NCI-H1092 (cell line): ENCODE results near the gene TMEM130.

Experiments used
- DNase-seq: peaks from one replicate; lab custom pipeline; 2025; lab: John Stamatoyannopoulos, UW

The TMEM130 gene

DNA sequence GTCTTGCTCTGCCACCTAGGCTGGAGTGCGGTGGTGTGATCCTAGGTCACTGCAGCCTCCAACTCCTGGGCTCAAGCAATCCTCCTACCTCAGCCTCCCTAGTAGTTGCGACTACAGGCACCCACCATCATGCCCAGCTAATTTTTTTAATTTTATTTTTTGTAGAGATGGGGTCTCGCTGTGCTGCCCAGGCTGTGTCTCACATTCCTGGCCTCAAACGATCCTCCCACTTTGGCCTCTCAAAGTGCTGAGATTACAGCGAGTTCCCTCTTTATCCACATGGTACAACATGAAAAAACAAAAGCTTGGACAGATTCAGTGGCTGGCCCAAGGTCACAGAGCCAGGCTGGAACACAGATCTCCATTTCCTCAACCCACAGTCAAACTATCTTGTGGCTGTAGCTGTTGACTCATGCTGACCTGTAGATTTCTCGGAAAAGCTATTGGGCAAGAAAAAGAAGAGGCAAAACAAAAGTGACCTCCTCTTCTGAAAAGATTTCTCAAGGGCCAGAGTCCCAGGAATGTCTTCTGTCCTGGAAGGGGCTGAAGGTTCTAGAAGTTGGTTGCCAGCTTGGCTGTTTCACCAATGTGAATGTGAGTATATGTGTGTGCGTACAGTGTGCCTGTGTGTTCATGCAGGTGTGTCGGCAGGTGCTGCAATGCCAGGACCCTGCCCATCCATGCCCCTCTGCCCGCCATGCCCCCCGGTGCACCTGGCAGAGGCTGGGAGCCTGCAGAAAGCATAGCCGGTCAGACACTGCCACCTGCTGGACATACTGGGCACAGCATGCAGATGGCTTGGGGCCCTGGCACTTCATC, 28.4 kb downstream of the TMEM130 start:
- peak; percentile 24 for DNase-seq

- no peak for DNase-seq
Observed at GRCh38 chr7:98840722-98841121, 29.1 kb downstream of the TMEM130 start.

DNA sequence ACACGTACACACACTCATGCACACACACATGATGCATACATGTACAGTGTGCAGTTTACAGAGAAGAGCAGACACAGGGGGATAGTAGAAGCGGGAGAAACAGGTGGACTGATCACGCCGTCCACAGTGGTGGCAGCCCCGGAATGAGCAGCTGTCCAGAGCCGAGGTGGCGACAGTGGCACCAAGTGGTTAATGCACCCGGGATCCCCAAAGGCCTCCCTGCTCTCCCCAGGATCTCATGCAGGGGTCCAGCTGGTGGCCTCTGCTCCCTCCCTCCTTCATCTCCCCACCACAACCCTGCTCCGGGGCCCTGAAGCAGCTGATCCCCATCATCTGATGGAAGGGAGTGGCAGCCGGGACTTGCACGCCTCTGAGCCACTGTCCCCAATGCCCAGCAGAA, 29.7 kb downstream of the TMEM130 start:
- DNase-seq = no peak

GRCh38 chr7:98837630-98837972, 32.2 kb downstream of the TMEM130 start:
- DNase-seq = no peak

- DNase-seq = peak; percentile 59
Observed at GRCh38 chr7:98836811-98837629, 32.8 kb downstream of the TMEM130 start.

DNA sequence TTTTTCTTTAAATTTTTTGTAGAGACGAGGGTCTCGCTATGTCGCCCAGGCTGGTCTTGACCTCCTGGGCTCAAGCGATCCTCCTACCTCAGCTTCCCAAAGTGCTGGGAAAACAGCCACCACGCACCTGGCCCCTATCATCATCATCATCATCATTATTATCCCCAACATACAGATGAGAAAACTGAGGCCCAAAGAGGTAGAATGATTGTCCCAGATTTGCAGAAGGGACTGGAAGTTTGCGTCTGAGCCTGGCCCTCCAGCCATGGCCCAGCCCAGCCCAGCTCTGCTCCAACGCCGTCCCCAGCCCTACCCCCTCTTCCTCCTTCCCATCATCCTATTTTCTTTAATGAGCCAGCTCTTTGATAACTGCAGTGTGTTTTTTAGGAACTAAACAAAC, 34.9 kb downstream of the TMEM130 start:
- no peak for DNase-seq

DNA sequence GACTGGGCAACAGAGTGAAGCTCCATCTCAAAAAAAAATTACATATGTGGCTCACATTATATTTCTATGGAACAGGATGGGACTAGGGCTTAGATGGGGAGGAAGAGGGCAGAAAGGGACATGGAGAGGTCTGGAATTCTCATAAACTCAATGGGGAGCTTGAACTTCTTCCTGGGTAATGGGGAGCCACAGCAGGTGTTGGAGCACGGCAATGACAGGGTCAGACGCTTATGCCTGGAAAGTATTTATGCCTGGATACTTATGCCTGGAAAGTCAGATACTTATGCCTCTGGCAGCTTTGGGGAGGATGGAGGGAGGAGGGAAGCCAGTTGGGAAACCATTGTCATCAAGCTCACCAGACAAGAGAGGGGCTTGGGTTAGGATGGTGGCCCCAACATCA, 36.8 kb downstream of the TMEM130 start:
- DNase-seq = no peak

DNA sequence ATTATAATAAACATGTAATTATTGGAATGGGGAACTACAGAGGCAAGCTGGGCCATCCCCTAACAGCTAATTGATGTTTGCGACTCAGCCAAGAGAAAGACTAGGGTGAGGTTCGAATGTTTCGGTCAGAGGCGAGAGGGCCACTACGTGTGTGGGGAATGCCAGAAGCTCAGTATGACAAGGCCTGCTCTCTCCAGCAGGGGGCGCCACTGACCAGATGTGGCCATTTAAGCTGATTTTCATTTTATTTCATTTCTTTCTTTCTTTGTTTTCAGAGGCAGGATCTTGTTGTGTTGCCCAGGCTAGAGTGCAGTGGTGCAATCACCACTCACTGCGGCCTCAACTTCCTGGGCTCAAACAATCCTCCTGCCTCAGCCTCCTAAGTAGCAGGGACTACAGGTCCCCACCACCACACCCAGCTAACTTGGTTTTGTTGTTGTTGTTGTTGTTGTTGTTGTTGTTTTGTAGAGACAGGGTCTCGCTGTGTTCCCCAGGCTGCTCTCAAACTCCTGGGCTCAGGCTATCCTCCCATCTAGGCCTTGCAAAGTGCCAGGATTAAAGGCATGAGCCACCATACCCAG, 38.1 kb downstream of the TMEM130 start:
- no peak for DNase-seq

DNA sequence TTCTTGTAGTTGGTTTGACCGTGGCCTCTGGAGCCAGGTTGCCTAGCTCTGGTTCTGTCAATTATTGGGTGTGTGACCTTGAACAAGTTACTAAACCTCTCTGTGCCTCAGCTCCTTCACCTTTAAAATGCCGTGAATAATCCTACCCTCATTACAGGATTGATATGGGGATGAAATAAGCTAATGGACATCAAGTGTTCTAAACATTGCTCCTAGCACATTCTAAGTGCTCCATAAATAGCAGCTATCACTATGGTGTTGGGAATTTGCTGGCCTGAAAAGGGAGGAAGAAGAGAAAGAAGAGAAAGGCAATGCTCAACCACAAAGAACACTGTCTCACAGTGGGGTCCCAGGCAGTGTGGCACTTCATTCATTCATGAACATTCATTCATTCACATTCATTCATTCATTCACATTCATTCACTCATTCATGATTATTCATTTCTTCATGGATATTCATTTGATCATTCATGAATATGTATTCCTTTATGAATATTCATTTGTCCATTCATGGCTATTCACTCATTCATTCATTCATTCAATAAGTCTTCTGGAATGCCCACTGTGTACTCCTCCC, 38.8 kb downstream of the TMEM130 start:
- DNase-seq = no peak

- DNase-seq = no peak
Observed at GRCh38 chr7:98828368-98828767, 41.4 kb downstream of the TMEM130 start.

GRCh38 chr7:98827258-98827657, 42.6 kb downstream of the TMEM130 start:
- DNase-seq = no peak

DNA sequence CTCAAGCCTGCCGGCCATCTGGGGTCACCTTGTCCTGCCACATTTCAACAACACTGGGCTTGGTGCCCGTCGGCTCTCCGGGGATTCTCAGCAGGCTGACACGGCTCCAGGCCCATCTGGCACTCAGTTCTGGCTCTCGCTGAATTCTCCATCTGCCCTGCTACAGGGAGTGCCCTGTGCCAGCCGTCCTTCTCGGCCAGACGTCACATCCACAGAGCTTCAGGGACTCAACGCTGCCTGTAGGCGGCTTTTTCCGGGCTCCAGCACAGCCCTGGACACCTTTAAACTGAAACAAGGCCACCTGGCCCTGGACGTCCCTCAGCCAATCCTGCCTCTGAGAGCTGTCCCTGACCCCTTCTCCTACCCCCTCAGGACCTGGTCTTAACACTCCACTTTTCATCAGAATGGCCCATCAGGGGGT, 43.0 kb downstream of the TMEM130 start:
- DNase-seq = peak; percentile 96

- DNase-seq = peak; percentile 66
Observed at GRCh38 chr7:98826387-98826786, 43.4 kb downstream of the TMEM130 start.

GRCh38 chr7:98823226-98823625, 46.6 kb downstream of the TMEM130 start:
- DNase-seq = no peak

DNA sequence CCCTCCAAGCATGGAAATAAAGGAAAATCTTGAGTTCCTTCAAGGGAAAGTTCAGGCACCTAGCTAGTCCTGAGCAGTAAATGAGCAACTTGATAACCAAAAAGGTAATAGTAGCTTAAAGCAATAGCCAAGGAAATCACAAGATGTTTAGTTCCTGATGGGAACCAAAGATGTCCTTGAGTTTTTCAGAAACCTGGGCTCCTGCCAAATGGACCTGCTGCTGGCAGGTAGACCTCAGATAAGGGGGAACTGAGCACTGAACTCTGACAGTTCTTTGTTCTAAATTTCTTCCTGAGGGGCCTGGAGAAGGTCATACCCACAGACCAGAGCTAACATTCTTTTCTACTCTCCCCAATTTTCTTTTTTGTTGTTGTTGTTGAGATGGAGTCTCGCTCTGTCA, 48.5 kb downstream of the TMEM130 start:
- DNase-seq = no peak

DNA sequence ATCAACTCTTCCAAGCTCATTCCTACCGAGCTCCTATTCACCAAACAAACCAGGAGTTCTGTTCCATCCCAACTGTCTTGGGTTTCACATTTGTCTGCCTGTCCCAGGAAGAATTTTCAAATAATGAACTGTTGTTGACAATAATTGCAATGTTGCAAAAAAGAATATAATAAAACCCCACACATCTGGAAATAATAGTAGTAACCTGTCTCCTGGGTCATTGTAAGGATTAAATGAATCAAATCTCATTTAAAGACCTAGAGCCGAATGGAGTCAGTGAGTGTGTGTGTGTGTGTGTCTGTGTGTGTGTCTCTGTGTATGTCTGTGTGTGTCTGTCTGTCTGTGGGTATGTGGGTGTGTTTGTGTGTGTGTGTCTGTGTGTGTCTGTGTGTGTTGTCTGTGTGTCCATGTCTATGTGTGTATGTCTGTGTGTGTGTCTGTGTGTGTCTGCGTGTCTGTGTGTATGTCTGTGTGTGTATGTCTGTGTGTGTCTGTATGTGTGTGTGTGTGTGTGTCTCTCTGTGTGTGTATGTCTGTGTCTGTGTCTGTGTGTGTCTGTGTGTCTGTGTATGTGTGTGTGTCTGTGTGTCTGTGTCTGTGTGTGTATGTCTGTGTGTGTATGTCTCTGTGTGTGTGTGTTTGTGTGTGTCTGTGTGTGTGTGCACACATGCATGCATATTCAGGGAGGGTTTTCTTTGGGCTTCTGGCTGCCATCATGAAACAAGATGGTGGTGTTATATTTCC, 52.7 kb downstream of the TMEM130 start:
- no peak for DNase-seq

GRCh38 chr7:98816241-98816640, 53.6 kb downstream of the TMEM130 start:
- DNase-seq = no peak

GRCh38 chr7:98815313-98815712, 54.5 kb downstream of the TMEM130 start:
- DNase-seq = no peak

DNA sequence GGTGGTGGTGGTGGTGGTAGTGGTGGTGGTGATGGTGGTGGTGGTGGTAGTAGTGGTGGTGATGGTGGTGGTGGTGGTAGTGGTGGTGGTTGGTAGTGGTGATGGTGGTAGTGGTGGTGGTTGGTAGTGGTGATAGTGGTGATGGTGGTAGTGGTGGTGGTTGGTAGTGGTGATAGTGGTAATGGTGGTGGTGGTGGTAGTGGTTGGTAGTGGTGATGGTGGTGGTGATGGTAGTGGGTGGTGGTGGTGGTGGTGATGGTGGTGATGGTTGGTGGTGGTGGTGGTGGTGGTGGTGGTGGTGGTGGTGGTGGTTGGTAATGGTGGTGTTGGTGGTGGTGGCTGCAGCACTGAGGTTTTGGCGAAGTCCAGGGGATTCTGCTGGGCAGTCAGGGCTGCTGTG, 58.5 kb downstream of the TMEM130 start:
- DNase-seq = no peak

DNA sequence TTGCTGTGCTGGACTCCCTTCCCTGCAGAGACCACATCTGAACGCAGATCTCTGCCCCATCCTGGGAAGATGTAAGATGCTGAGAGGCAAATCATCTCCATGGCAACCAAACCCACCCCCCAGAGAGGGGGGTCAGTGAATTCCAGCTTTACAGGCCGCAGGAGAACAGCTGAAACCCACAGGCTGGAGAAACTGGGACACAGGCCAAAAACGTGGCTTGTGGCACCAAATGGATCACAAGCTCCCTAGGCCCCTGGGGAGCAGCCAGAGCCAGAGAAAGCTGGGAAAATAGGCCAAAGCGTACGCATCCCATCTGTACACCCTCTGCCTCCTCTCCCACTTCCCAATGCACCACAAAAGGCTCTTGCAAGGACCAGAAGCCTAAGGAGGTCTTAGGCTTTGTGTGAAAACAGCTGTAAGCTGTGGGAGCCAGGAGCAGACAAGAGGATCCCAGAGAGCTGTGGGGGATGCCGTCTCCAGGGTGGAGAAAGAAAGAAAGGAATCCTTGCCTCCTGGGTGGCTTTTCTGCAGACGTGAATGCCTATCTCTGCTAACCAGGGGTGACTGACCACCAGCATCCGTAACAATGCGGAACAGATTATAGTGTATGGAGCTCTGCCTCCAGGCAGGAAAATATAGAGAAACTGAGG, 59.5 kb downstream of the TMEM130 start:
- peak; percentile 94 for DNase-seq

GRCh38 chr7:98808751-98809460, 60.9 kb downstream of the TMEM130 start:
- peak; percentile 49 for DNase-seq
